Ishikawa (cell line): ENCODE measurements around the gene C3.

Source experiments
- CEBPB ChIP-seq: IDR thresholded peaks from 2 replicates; pipeline ENCODE4 v1.6.1; 2012
- CREB1 ChIP-seq: IDR thresholded peaks from 2 replicates; pipeline ENCODE4 v1.6.1; 2012; ENCODE audit warnings: low read depth
- MAX ChIP-seq: IDR thresholded peaks from 2 replicates; pipeline ENCODE4 v1.6.1; 2012
- NFIC ChIP-seq: IDR thresholded peaks from 2 replicates; pipeline ENCODE4 v1.6.1; 2012
- RAD21 ChIP-seq: IDR thresholded peaks from 2 replicates; pipeline ENCODE4 v1.6.1; 2012; ENCODE audit warnings: low read depth
- TCF12 ChIP-seq: IDR thresholded peaks from 2 replicates; pipeline ENCODE4 v1.6.1; 2012; ENCODE audit warnings: low read depth
- USF1 ChIP-seq: IDR thresholded peaks from 2 replicates; pipeline ENCODE4 v1.6.1; 2012
- YY1 ChIP-seq: IDR thresholded peaks from 2 replicates; pipeline ENCODE4 v1.6.1; 2012; ENCODE audit warnings: low read depth

- TF ChIP-seq MAX (no peak), CREB1 (no peak), NFIC (no peak), RAD21 (no peak), CEBPB (no peak), YY1 (no peak), TCF12 (no peak), USF1 (no peak)
Observed at GRCh38 chr19:6760606-6761005, 40.2 kb upstream of the C3 start.
